ENCODE data around the gene LAGE3.

The LAGE3 gene, protein sequence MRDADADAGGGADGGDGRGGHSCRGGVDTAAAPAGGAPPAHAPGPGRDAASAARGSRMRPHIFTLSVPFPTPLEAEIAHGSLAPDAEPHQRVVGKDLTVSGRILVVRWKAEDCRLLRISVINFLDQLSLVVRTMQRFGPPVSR

DNA sequence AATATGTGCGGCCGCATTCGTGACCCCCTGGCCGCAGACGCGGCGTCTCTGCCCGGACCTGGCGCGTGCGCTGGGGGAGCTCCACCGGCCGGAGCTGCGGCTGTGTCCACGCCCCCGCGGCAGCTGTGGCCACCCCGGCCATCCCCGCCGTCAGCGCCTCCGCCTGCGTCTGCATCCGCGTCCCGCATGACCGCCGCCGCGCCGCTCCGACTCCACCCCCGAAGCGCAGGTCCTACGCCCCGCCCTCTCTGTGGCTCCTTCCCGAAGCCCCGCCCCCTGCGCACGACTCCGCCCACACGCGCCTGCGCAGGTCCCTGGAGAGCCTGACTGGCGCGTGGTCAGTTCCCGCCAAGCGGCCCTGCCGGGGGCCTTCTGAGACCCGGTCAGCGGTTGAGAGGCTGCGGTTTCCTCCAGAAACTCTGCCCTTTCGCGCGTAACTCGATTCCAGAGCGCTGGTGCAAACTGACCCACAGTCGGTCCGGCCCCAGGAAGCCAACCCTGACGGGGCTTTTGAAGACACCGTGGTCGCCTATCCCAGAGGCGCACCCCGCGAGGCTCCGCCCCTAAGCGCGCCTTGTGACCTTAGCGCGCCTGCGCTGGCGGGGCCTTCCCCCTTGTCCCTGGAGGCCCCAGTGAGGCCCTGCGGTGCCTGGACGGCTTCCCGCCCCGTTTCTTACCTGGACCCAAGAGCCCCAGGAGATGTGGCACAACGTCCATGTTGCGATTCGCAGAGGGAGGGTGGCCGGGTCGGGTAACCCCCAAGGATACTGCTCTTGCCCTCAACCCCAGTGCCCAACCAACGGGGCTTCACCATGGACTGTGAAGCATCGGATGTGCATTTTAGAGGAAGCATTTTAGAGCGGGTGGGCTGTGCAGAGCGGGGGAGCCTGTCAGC is at the start of gene LAGE3:
LAGE3 (minus strand) TSS at position 554 of the 895 bp plus-strand sequence; CDS start at position 188, 366 bp downstream.
- Histone ChIP-seq H3K9ac (ENCODE audit: low read length) (peak within 1 kb of the TSS; percentile 88), H3K27me3 (ENCODE audit: control insufficient read depth, insufficient read depth, low read length) (no peaks in the 10 kb centered on the region), H3K36me3 (ENCODE audit: control insufficient read depth, insufficient read depth, low read length) (peaks cover 4% of the 10 kb centered on the region), H3K4me1 (ENCODE audit: control insufficient read depth, insufficient read depth, low read length) (peaks cover 13% of the 10 kb centered on the region; the same call in 1 of the 2 replicates), H3K27ac (ENCODE audit: low read depth, low read length) (peak within 1 kb of the TSS; percentile 91), H3K9me3 (ENCODE audit: control insufficient read depth, insufficient read depth, low read depth, low read length) (peaks cover 11% of the 10 kb centered on the region; the same call in 1 of the 2 replicates), H3K4me3 (ENCODE audit: low read depth, low read length) (peak within 1 kb of the TSS; percentile 62)

DNA sequence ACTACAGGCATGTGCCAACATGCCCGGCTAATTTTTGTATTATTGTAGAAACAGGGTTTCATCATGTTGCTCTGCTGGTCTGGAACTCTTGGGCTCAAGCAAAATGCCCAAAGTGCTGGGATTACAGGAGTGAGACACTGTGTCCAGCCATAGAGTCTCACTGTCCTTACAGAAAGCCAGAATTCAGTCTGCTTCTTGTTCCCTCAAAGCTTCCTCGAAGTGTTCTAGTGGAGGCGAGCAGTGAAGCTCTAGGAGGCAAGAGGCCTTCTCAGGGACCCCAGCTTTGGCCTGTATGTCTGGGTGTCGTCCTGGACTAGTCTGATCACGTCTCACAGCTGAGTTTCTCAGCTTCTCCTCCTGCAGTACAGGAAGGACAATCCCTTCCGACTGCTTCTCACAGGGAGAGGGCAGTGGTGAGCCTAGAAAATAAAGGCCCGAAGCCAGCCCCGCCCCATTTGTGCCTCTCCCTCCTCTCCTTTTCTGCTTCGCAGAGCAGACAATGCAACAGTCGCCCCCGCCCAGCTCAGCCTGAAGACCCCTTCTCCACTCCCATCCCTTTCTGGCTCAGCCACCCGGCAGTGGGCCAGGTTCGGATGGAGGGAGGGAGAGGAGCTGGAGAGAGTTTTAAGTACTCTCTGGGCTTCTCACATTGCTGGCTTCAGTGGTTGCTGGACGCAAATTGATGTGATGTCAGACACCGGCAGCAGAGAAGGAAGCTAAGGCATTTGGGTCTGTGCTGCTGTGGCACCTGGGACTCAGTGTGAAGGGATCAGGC is 48.0 kb upstream of the LAGE3 start:
- Histone ChIP-seq H3K27ac (ENCODE audit: low read depth, low read length) (no peak overlapping the region), H3K4me1 (ENCODE audit: control insufficient read depth, insufficient read depth, low read length) (peaks cover 18% of the 10 kb centered on the region; the same call in 1 of the 2 replicates), H3K4me3 (ENCODE audit: low read depth, low read length) (peak overlapping the region; percentile 43), H3K9ac (ENCODE audit: low read length) (peak overlapping the region; percentile 33), H3K9me3 (ENCODE audit: control insufficient read depth, insufficient read depth, low read depth, low read length) (peaks cover 14% of the 10 kb centered on the region; the same call in 1 of the 2 replicates), H3K27me3 (ENCODE audit: control insufficient read depth, insufficient read depth, low read length) (peaks cover 7% of the 10 kb centered on the region; the same call in 1 of the 2 replicates), H3K36me3 (ENCODE audit: control insufficient read depth, insufficient read depth, low read length) (peaks cover 8% of the 10 kb centered on the region)

DNA sequence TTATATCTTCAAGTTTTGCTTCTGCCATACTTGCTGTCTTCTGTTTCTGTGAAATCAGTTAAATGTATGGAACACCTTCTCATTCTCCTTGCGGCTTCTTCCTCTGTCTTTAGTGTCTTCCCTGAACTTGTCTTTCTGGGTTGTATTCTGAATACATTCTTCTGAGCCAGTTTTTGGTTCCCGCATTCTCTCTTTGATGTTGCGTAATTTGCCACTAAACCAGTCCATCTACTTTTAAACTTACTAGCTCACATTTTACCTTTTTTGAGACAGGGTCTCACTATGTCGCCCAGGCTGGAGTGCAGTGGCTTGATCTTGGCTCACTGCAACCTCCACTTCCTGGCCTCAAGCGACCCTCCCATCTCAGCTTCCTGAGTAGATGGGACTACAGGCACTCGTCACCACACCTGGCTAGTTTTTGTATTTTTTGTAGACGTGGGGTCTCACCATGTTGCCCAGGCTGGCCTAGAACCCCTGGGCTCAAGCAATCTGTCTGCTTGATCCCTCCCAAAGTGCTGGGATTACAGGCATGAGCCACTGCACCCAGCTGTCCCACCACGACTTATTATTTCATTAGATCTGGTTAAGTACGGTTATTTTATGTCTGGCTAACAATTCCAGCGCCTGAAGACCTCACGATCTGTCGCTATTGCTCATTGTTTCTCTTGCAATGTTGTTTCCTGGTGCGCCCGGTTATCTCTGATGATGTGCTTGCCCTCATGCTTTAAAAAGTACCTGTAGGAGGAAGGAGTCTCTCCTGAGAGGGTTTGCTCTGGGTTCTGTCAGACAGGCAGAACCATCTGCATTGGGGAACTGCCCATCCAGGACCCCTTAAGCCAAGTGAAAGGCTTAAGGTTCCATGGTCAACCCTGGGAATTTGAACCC is 46.8 kb upstream of the LAGE3 start:
- Histone ChIP-seq H3K27me3 (ENCODE audit: control insufficient read depth, insufficient read depth, low read length) (peaks cover 7% of the 10 kb centered on the region; the same call in 1 of the 2 replicates), H3K9ac (ENCODE audit: low read length) (no peak overlapping the region), H3K4me3 (ENCODE audit: low read depth, low read length) (no peak overlapping the region), H3K36me3 (ENCODE audit: control insufficient read depth, insufficient read depth, low read length) (peaks cover 3% of the 10 kb centered on the region; the same call in 1 of the 2 replicates), H3K9me3 (ENCODE audit: control insufficient read depth, insufficient read depth, low read depth, low read length) (peaks cover 10% of the 10 kb centered on the region; the same call in 1 of the 2 replicates), H3K4me1 (ENCODE audit: control insufficient read depth, insufficient read depth, low read length) (peaks cover 10% of the 10 kb centered on the region; the same call in 1 of the 2 replicates), H3K27ac (ENCODE audit: low read depth, low read length) (no peak overlapping the region)

DNA sequence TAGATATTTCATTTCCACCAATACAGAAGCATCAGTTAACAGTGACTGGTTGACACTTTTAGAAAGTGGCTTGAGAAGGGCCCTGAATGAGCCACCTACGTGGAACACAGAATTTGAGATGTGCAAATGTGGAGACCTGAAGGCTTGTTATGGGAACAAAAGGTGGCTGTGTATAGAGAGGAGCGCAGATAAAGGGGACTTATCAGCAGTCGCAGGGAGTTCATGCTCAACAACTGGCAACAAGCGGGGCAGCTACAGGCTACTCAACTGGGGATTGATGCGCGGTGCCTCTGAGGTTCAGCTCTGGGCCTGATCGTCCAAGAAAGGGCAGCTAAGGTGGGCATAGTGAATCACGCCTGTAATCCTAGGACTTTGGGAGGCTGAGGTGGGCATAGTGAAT is 40.3 kb upstream of the LAGE3 start:
- Histone ChIP-seq H3K36me3 (ENCODE audit: control insufficient read depth, insufficient read depth, low read length) (no peaks in the 10 kb centered on the region), H3K9me3 (ENCODE audit: control insufficient read depth, insufficient read depth, low read depth, low read length) (peaks cover 3% of the 10 kb centered on the region; the same call in 1 of the 2 replicates), H3K27me3 (ENCODE audit: control insufficient read depth, insufficient read depth, low read length) (no peaks in the 10 kb centered on the region), H3K4me1 (ENCODE audit: control insufficient read depth, insufficient read depth, low read length) (peaks cover 18% of the 10 kb centered on the region), H3K27ac (ENCODE audit: low read depth, low read length) (no peak overlapping the region), H3K4me3 (ENCODE audit: low read depth, low read length) (no peak overlapping the region), H3K9ac (ENCODE audit: low read length) (no peak overlapping the region)

DNA sequence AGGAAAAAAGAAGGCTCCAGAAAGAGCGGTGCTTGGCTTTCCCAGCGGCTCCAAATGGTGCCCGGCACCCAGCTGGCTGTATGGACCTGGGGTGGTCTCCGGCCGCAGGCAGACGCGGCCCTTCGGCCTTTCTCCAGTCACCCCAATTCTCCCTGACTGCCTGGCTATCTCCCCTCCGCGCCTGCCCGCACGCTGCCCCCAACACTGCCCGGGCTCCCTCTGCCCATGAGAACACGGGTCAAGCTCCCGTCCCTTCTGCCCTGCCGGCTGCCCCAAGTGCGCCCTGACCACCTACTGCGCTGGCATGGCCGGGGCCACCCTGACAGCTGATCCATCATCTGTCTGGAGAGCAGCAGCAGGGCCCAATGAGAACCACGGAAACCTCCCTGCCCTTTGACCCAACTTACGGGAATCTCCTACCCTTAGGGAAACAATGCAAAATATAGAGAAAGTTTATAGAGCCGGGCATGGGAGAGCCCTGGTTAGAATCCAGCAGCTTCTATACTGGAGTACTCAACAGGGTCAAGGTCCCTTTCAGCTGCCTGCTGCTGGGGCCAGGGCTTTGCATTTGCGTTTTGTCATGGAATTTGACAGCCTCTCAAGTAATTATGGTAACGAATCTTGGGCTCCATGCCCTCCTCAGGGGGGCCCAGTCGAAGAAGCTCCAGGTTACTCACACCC is 38.2 kb upstream of the LAGE3 start:
- H3K4me3 ChIP-seq (ENCODE audit: low read depth, low read length), result peak overlapping the region; percentile 64
- H3K9ac ChIP-seq (ENCODE audit: low read length), result peak overlapping the region; percentile 76
- H3K36me3 ChIP-seq (ENCODE audit: control insufficient read depth, insufficient read depth, low read length), result no peaks in the 10 kb centered on the region
- H3K27ac ChIP-seq (ENCODE audit: low read depth, low read length), result peak overlapping the region; percentile 68; the same call in 1 of the 2 replicates
- H3K4me1 ChIP-seq (ENCODE audit: control insufficient read depth, insufficient read depth, low read length), result peaks cover 18% of the 10 kb centered on the region
- peaks cover 3% of the 10 kb centered on the region; the same call in 1 of the 2 replicates for H3K9me3 ChIP-seq (ENCODE audit: control insufficient read depth, insufficient read depth, low read depth, low read length)
- no peaks in the 10 kb centered on the region for H3K27me3 ChIP-seq (ENCODE audit: control insufficient read depth, insufficient read depth, low read length)

DNA sequence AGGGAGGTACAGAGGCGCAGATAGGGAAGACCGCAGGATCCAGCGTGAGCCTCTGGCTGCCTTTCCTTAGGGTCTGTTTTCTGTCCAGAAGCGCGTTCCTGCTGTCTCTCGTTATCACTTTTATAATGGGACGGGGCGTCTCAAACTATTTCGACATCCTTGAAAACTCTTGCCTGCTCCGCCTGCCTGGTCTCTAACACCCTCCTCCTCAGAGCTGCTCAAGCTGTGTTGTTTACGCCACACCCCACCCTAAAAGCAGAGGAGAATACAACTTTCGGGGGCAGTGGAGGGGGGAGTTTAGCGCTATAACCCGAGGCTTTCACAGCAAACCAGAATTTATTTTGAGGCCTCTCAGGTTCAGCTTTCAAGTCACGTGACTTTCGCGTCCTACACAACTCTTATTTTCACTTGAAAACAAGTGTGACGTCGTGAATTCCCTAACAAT is 37.6 kb upstream of the LAGE3 start:
- no peaks in the 10 kb centered on the region for H3K36me3 ChIP-seq (ENCODE audit: control insufficient read depth, insufficient read depth, low read length)
- peaks cover 18% of the 10 kb centered on the region for H3K4me1 ChIP-seq (ENCODE audit: control insufficient read depth, insufficient read depth, low read length)
- H3K9me3 ChIP-seq (ENCODE audit: control insufficient read depth, insufficient read depth, low read depth, low read length), result peaks cover 5% of the 10 kb centered on the region; the same call in 1 of the 2 replicates
- no peaks in the 10 kb centered on the region for H3K27me3 ChIP-seq (ENCODE audit: control insufficient read depth, insufficient read depth, low read length)
- H3K27ac ChIP-seq (ENCODE audit: low read depth, low read length), result peak overlapping the region; percentile 68; the same call in 1 of the 2 replicates
- H3K4me3 ChIP-seq (ENCODE audit: low read depth, low read length), result peak overlapping the region; percentile 64
- H3K9ac ChIP-seq (ENCODE audit: low read length), result peak overlapping the region; percentile 76

DNA sequence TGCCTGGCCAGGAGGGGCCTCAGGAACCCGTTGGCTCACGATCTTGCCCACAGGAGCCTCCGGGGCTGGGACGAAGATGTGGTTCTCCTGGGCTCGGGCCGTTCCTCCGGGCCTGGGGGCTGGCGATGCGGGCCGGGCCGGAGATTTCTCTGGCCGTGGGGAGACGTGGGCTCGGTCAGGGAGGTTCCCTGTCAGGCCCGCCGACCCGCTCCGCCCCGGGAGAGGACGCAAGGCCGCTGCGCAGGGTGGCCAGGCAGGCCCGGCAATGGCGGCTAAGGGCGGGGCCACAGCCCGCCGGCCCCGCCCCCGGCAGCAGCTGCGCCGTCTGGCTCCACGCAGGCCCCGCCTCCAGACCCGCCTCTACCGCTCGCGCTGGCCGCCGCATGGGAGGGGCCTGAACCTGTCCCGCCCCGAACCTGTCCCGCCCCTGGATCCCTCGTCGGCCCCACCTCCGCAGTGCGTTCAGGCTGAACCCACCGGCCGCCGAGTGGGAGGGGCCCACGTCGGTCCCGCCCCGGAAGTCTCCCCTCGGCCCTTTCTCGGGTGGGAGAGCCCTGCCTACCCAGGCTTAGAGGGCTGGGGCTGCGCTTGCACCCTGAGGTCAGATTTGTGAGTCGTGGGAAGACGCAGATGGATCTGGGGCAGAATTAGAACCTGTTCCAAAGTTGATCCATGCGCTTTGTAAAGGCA is 37.0 kb upstream of the LAGE3 start, which contains the start of gene FAM3A:
FAM3A (minus strand) TSS at position 267 of the 690 bp plus-strand sequence. CDS start 460 bp downstream, outside the sequence.
- no peaks in the 10 kb centered on the region for H3K27me3 ChIP-seq (ENCODE audit: control insufficient read depth, insufficient read depth, low read length)
- peak within 1 kb of the TSS; percentile 79 for H3K9ac ChIP-seq (ENCODE audit: low read length)
- peaks cover 18% of the 10 kb centered on the region for H3K4me1 ChIP-seq (ENCODE audit: control insufficient read depth, insufficient read depth, low read length)
- H3K9me3 ChIP-seq (ENCODE audit: control insufficient read depth, insufficient read depth, low read depth, low read length), result peaks cover 6% of the 10 kb centered on the region; the same call in 1 of the 2 replicates
- peak within 1 kb of the TSS; percentile 88; the same call in 1 of the 2 replicates for H3K27ac ChIP-seq (ENCODE audit: low read depth, low read length)
- peak within 1 kb of the TSS; percentile 88 for H3K4me3 ChIP-seq (ENCODE audit: low read depth, low read length)
- H3K36me3 ChIP-seq (ENCODE audit: control insufficient read depth, insufficient read depth, low read length), result no peaks in the 10 kb centered on the region

DNA sequence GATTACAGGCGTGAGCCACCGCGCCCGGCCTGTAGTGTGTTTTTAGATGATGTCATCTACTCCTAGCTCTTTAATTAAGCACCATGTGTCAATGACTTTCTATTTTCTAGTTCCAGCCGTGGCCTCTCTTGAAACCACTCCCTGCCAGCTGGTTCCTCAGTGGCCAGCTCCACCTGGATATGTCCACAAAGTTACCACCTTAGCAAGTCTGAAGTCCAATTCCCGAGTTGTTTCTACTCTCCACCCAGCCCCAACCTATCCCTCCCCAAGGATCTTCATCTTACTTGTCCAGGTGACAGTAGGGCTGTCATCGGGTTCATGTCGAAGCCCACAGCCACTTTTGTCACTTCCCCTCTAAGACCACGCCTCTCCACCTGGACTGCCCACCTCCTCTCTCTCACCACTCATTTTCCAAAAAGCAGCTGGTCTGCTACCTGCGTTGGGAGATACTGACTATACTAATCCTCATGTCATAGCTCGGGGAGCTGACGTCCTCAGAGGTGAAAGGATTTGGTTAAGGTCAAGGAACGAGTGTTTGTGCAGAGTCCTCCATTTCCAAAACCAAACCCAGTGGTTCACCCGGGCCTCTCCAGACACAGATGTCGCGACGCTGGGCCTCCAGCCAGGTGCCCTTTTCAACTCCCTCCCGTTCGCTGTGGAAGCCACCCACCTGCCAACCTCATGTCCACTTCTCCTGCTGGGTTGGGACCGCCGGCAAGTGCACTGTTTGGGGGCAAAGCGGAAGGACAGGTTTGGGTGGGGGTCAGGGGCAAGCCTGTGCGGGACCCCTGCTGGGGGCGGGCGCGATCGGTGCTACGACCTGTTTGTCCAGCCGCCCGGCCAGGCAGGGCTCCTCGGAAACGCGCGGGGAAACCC is 36.2 kb upstream of the LAGE3 start:
- no peaks in the 10 kb centered on the region; the same call in 1 of the 2 replicates for H3K36me3 ChIP-seq (ENCODE audit: control insufficient read depth, insufficient read depth, low read length)
- peak overlapping the region; percentile 88 for H3K4me3 ChIP-seq (ENCODE audit: low read depth, low read length)
- peaks cover 18% of the 10 kb centered on the region for H3K4me1 ChIP-seq (ENCODE audit: control insufficient read depth, insufficient read depth, low read length)
- peak overlapping the region; percentile 79 for H3K9ac ChIP-seq (ENCODE audit: low read length)
- H3K9me3 ChIP-seq (ENCODE audit: control insufficient read depth, insufficient read depth, low read depth, low read length), result peaks cover 6% of the 10 kb centered on the region; the same call in 1 of the 2 replicates
- no peaks in the 10 kb centered on the region for H3K27me3 ChIP-seq (ENCODE audit: control insufficient read depth, insufficient read depth, low read length)
- H3K27ac ChIP-seq (ENCODE audit: low read depth, low read length), result peak overlapping the region; percentile 88; the same call in 1 of the 2 replicates
